GM12878 (cell line): ENCODE measurements around the gene BDP1. TPM values are rescaled to one million over a fixed set of nuclear protein-coding genes. Genes with fewer than 3 reads are reported as not detected.
A peak's percentile ranks its signal among the peaks of the same experiment; 100 is the strongest.

Experiments
- ATAC-seq: fragments of 200-7000 bp; cut with Tn5 transposase; 3 replicates; pipeline ENCODE4 v1.9.1; 2020; ENCODE audit warnings: mild to moderate bottlenecking, moderate library complexity
- BruUV-seq: library from RNA; stranded (reverse); fragments of 400-500 nt; replicated peaks from 2 replicates; lab custom pipeline; 2021; lab: Mats Ljungman, UMichigan
- CTCF ChIA-PET: fragments of 300-600 bp; sonication (Branson Sonifier 250); formaldehyde crosslinking; extraction: SDS; loops from one replicate; lab custom pipeline; 2021; ENCODE audit warnings: inconsistent platforms; lab: Yijun Ruan, JAX
- POLR2A ChIA-PET: fragments of 350-600 bp; formaldehyde crosslinking; extraction: SDS; loops from one replicate; lab custom pipeline; 2021; ENCODE audit warnings: inconsistent platforms; lab: Charles Lee
- RAD21 ChIA-PET: fragments of 300-600 bp; sonication (Branson Sonifier 250); formaldehyde crosslinking; loops from one replicate; lab custom pipeline; 2023; ENCODE audit warnings: antibody characterized with exemption; ENCODE audit not compliant: unreplicated experiment; lab: Charles Lee
- SMC1A ChIA-PET: fragments of 300-600 bp; sonication (Branson Sonifier 250); formaldehyde crosslinking; loops from one replicate; lab custom pipeline; 2023; ENCODE audit not compliant: unreplicated experiment, uncharacterized antibody; lab: Charles Lee
- DNase-seq: peaks from one replicate; pipeline ENCODE4 v3.0.0-alpha.2; 2011; ENCODE audit warnings: low read depth, low spot score
- FAIRE-seq: peaks from 3 replicates; lab custom pipeline; 2011; peaks lifted over from hg19 to GRCh38; lab: Jason Lieb, UNC
- H2AFZ ChIP-seq: 2 replicates; pipeline ENCODE4 v1.6.0; 2011; ENCODE audit warnings: low read depth, low read length, control low read depth; ENCODE audit not compliant: control insufficient read depth
- H3K27ac ChIP-seq: 2 replicates; pipeline ENCODE4 v1.5.1; 2011; ENCODE audit warnings: control low read depth; ENCODE audit not compliant: control insufficient read depth, insufficient read depth
- H3K27me3 ChIP-seq, 2 experiments: replicated peaks in 1 of 2; 2 replicates each; pipeline versions ENCODE4 v1.6.0 to v1.6.1; 2011; ENCODE audit warnings: low read length in 1 of 2; ENCODE audit not compliant: control insufficient read depth in 2 of 2, insufficient read depth in 2 of 2
- H3K36me3 ChIP-seq, 2 experiments: 2 replicates each; pipeline ENCODE4 v1.5.1; 2011; ENCODE audit warnings: low read length in 1 of 2; ENCODE audit not compliant: control insufficient read depth in 2 of 2, insufficient read depth in 2 of 2
- H3K4me1 ChIP-seq: 2 replicates; pipeline ENCODE4 v1.6.1; 2011; ENCODE audit warnings: mild to moderate bottlenecking, low read length, moderate library complexity, mixed read lengths; ENCODE audit not compliant: control insufficient read depth, insufficient read depth
- H3K4me2 ChIP-seq: 2 replicates; pipeline ENCODE4 v1.6.0; 2011; ENCODE audit warnings: control low read depth; ENCODE audit not compliant: control insufficient read depth, insufficient read depth
- H3K4me3 ChIP-seq: fragments of 200-600 bp; sonication (generic); 2 replicates; pipeline ENCODE4 v1.5.1; 2016
- H3K79me2 ChIP-seq: 2 replicates; pipeline ENCODE4 v1.6.0; 2011; ENCODE audit warnings: low read length; ENCODE audit not compliant: control insufficient read depth, insufficient read depth
- H3K9ac ChIP-seq: 2 replicates; pipeline ENCODE4 v1.8.0; 2011; ENCODE audit warnings: low read length, control low read depth, mixed read lengths; ENCODE audit not compliant: control insufficient read depth, insufficient read depth
- H3K9me3 ChIP-seq: replicated peaks from 3 replicates; pipeline ENCODE4 v1.5.1; 2011; ENCODE audit warnings: mild to moderate bottlenecking, low read length; ENCODE audit not compliant: control insufficient read depth, insufficient read depth
- H4K20me1 ChIP-seq: 2 replicates; pipeline ENCODE4 v1.6.0; 2011; ENCODE audit not compliant: control insufficient read depth, insufficient read depth
- ATF3 ChIP-seq: IDR thresholded peaks from 2 replicates; pipeline ENCODE4 v1.6.1; 2011; ENCODE audit warnings: low read depth, mild to moderate bottlenecking, low read length, moderate library complexity, borderline replicate concordance; ENCODE audit errors: extremely low read depth
- PAX5 ChIP-seq: IDR thresholded peaks from 2 replicates; pipeline ENCODE4 v1.6.1; 2011; ENCODE audit warnings: low read depth, low read length, borderline replicate concordance
- PRDM15 ChIP-seq: fragments of 450-650 bp; formaldehyde crosslinking; IDR thresholded peaks from 2 replicates; pipeline ENCODE4 v1.4.0; 2020; ENCODE audit warnings: mild to moderate bottlenecking, moderate library complexity
- RAD21 ChIP-seq: IDR thresholded peaks from 2 replicates; pipeline ENCODE4 v1.6.1; 2011; ENCODE audit warnings: mild to moderate bottlenecking, low read depth, low read length, moderate library complexity; ENCODE audit not compliant: insufficient read depth
- SMC3 ChIP-seq: IDR thresholded peaks from 2 replicates; pipeline ENCODE4 v1.6.1; 2011; ENCODE audit warnings: low read length, improper control_type of control experiment, borderline replicate concordance
- ZNF217 ChIP-seq: fragments of 450-650 bp; IDR thresholded peaks from 2 replicates; pipeline ENCODE4 v1.6.1; 2017; ENCODE audit warnings: antibody characterized with exemption, mild to moderate bottlenecking
- WGBS: methylation state at CpG from one replicate; pipeline ENCODE4 v1.1.6; 2016; ENCODE audit warnings: low lambda C conversion rate; ENCODE audit not compliant: insufficient replicate concordance, insufficient coverage; ENCODE audit errors: missing lambda C conversion rate; 5-methylcytosine and 5-hydroxymethylcytosine counted together
- in situ Hi-C: fragments of 300-500 bp; cut with MboI; formaldehyde crosslinking; loops from 9 replicates; pipeline ENCODE4 v1.14.3; 2018; ENCODE audit warnings: mixed read lengths
- intact Hi-C: fragments of 100-400 bp; cut with micrococcal nuclease; formaldehyde crosslinking; loops from one replicate; pipeline ENCODE4 v1.14.2; 2022; ENCODE audit not compliant: unreplicated experiment
- polyA plus RNA-seq, 11 experiments: library from polyadenylated mRNA; depleted of rRNA in 4 of 11; unstranded in 6 of 11; stranded (reverse) in 5 of 11; fragments of >200 nt; fragmentation: Nextera tagmentation in 4 of 11; fragmentation: Illumina TruSeq in 1 of 11; extraction: Ambion mirVana in 4 of 11; extraction: Trizol in 1 of 11; gene quantifications; 1 replicate in 1 of 11; 2 replicates in 10 of 11; pipeline versions ENCODE4 v1.2.1 to v1.2.3, GENCODE V29; 2011 to 2016; ENCODE audit warnings: inconsistent platforms in 2 of 11, missing spikeins in 2 of 11, low read depth in 1 of 11
- total RNA-seq, 4 experiments: library from RNA; depleted of rRNA in 3 of 4; stranded (reverse); fragments of >200 nt in 3 of 4; fragmentation: Illumina TruSeq in 1 of 4; extraction: Trizol in 1 of 4; gene quantifications; 2 replicates each; pipeline versions ENCODE4 v1.2.1 to v1.2.3, GENCODE V29; 2013 to 2021
- TF ChIP-seq, protein P1 (sequence below), 3 experiments: IDR thresholded peaks in 2 of 3; conservative IDR thresholded peaks in 1 of 3; 2 replicates each; pipeline ENCODE4 v1.5.1; 2011; ENCODE audit warnings: low read depth in 3 of 3, low read length in 3 of 3, mild to moderate bottlenecking in 3 of 3, control low read depth in 2 of 3, moderate library complexity in 2 of 3, inconsistent platforms in 1 of 3, mixed read lengths in 1 of 3; ENCODE audit not compliant: control insufficient read depth in 2 of 3, insufficient read depth in 1 of 3; ENCODE audit errors: extremely low read depth in 1 of 3

BDP1 gene
- total and polyA plus RNA-seq, 10 of the 15 experiments (the other 5 are each of a cell fraction or from before 2014, with no cell fraction given) = 6.1 to 31.1 (median 17.7) TPM

DNA sequence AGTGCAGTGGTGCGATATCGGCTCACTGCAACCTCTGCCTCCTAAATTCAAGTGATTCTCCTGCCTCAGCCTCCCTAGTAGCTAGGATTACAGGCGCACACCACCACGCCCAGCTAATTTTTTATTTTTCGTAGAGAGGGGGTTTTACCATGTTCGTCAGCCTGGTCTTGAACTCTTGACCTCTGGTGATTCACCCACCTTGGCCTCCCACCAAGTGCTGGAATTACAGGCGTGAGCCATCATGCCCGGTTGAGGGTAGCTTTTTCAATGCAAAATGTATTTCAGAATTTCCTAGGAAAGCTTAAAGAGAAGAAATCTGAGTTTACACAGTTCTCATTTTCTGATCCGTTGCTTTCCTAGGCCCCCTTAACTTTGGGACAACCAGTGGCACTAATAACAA is 15.7 kb downstream of the BDP1 start (continued):
- TF ChIP-seq SMC3 (no peak), ZNF217 (no peak)
- TF ChIP-seq, all 136 proteins: peak for 0

DNA sequence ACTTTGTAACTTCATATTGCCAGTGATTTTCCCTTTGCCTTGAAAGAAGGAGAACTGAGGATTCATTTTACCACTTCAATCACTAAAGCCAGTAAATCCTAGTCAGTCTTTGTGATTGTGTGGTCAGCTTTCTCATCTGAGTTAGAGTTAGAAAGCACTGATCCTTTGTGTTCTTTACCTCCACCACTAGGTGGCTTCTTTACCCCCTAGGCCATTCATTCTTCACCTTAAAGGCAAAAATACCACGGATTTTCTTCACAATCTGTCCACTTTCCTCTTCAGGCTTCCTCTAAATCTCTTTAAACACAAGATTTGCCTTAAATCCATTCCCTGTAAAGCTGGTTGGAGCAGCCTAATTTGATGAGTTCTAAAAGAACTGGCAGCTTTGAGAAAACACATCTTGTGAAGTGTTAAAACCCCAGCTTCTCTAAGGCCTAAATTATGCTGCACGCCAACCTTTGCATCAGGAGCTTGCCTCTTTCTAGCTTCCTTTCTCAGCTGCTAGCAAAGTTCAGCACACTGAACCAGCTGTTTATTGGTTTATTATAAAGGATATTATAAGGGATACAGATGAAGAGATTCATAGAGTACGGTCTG is 20.4 kb downstream of the BDP1 start:
- no peak overlapping the region for H2AFZ ChIP-seq
- RAD21 ChIA-PET = interaction anchor here (0.6 to 2.6 kb wide), 4 partner anchors 117 to 283 kb away, joined by 3 to 11 read pairs (median 8); no protein-coding TSS in a partner anchor
- H3K27me3 ChIP-seq = no peaks in the 10 kb centered on the region
- no peaks in the 10 kb centered on the region for H3K79me2 ChIP-seq
- no peaks in the 10 kb centered on the region for H3K4me1 ChIP-seq
- no peak overlapping the region for H3K4me2 ChIP-seq
- WGBS = 79% methylated on average over 3 of the region's 3 CpGs
- H3K4me3 ChIP-seq = no peak overlapping the region
- no peaks in the 10 kb centered on the region for H4K20me1 ChIP-seq
- no peak overlapping the region for H3K9ac ChIP-seq
- intact Hi-C loops (loop anchor here (1.0 kb wide), 1 partner anchor 282 kb away; no protein-coding TSS in a partner anchor), in situ Hi-C loops (no loop called here)
- no peaks in the 10 kb centered on the region for H3K9me3 ChIP-seq
- peaks cover 0 to 19% of the 10 kb centered on the region in 2 experiments; a peak in 3 of 4 replicates for H3K36me3 ChIP-seq
- CTCF ChIA-PET = interaction anchor here (0.6 to 3.9 kb wide), 20 partner anchors 8 to 1385 kb away, joined by 3 to 31 read pairs (median 4); no protein-coding TSS in a partner anchor
- H3K27ac ChIP-seq = no peak overlapping the region
- peak; percentile 91 for ATAC-seq
- TSS peak; percentile 26 for BruUV-seq
- DNase-seq = no peak
- SMC1A ChIA-PET = interaction anchor here (0.7 to 1.9 kb wide), 8 partner anchors 14 to 826 kb away, joined by 3 to 16 read pairs (median 4); partner anchors contain the start of gene MCCC2
- no peak for FAIRE-seq
- TF ChIP-seq PAX5 (no peak), SMC3 (peak; percentile 42; the same call in 1 of the 2 replicates), ATF3 (no peak), RAD21 (peak; percentile 40), PRDM15 (CRISPR knock-in tag) (no peak)
- TF ChIP-seq, protein P1, sequence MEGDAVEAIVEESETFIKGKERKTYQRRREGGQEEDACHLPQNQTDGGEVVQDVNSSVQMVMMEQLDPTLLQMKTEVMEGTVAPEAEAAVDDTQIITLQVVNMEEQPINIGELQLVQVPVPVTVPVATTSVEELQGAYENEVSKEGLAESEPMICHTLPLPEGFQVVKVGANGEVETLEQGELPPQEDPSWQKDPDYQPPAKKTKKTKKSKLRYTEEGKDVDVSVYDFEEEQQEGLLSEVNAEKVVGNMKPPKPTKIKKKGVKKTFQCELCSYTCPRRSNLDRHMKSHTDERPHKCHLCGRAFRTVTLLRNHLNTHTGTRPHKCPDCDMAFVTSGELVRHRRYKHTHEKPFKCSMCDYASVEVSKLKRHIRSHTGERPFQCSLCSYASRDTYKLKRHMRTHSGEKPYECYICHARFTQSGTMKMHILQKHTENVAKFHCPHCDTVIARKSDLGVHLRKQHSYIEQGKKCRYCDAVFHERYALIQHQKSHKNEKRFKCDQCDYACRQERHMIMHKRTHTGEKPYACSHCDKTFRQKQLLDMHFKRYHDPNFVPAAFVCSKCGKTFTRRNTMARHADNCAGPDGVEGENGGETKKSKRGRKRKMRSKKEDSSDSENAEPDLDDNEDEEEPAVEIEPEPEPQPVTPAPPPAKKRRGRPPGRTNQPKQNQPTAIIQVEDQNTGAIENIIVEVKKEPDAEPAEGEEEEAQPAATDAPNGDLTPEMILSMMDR (IDR thresholded peaks at IDR 0.05 in 2 of 3, conservative IDR thresholded peaks at IDR 0.05 in 1 of 3; ENCODE audit: control insufficient read depth in 2 of 3, extremely low read depth in 1 of 3, insufficient read depth in 1 of 3, low read depth in 3 of 3, low read length in 3 of 3) = peak; percentile 53 to 72 (median 65)
- POLR2A ChIA-PET = no interaction called here
